Measurements from ENCODE around the gene PTPRN2.
"Not testable (repeated sequence)": the region's sequence is repeated elsewhere in the genome, so short reads cannot be mapped to it uniquely, and the experiment has no call there.

The PTPRN2 gene

GRCh38 chr7:158518980-158519632, 68.5 kb downstream of the PTPRN2 start:
- no peak for DNase-seq (ENCODE audit: low spot score)

DNA sequence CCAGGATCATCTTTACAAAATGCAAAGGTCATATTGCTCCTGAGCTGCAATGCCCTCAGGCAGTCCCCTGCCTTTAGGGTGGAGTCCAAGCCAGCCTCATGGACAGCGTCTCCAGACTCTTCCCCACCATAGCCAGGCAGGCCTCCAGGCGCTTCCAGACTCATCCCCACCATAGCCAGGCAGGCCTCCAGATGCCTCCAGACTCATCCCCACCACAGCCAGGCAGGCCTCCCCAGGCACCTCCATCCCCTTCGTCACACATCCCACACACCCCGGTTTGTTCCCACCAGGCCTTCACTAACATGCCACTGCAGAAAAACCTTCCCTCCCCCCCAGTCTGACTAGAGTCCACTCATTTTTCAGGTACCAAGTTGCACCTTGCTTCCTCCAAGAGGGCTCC, 70.1 kb downstream of the PTPRN2 start:
- DNase-seq (ENCODE audit: low spot score): no peak

- DNase-seq (ENCODE audit: low spot score): no peak
These were observed 70.6 kb downstream of the PTPRN2 start for GRCh38 chr7:158517072-158517471.

GRCh38 chr7:158516524-158516923, 71.1 kb downstream of the PTPRN2 start:
- DNase-seq (ENCODE audit: low spot score): no peak

GRCh38 chr7:158512869-158513268, 74.8 kb downstream of the PTPRN2 start:
- DNase-seq (ENCODE audit: low spot score): no peak

DNA sequence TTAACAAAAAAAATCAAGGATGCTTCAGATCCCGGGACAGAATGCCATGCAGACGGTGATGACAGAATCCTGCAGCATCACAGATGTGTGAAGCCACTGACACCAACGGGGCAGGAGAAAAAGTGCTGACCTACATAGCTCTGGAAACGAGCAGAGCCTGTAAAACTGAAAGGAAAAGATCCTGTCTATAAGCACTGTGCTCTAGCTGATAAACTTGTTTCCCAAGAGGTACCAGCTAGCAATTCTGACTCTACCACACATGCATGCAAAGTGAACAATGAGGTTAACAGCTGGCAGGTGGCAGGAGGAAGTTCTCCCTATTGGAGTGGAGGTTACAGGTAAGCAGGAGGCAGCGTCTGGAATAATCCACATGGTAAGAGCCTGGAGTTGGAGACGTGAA, 75.6 kb downstream of the PTPRN2 start:
- no peak for DNase-seq (ENCODE audit: low spot score)

DNA sequence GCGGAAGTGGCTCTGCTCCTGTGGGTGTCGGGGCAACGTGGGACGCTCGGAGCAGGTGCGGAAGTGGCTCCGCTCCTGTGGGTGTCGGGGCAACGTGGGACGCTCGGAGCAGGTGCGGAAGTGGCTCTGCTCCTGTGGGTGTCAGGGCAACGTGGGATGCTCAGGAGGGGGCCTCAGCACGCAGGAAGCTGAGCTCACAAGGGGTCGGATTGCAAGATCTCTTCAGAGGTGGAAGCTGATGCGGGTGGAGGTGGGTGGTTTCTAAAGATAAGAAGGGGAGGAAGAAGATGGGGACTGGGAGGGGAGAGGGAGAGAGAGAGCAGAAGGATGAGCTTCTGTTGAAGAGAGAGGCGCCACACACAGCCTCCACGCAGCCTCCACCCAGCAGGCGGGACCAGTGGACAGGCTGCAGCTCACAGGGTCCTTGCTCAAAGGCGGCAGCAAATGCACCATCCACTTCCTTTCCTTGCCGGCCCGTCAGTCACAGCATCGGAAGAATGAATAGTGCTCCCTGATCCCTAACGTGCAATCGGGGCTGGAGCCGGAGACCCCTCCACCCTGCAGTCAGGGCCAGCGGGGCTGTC, 78.7 kb downstream of the PTPRN2 start:
- DNase-seq (ENCODE audit: low spot score): no peak

GRCh38 chr7:158508321-158508720, 79.3 kb downstream of the PTPRN2 start:
- DNase-seq (ENCODE audit: low spot score): not testable (repeated sequence)

DNA sequence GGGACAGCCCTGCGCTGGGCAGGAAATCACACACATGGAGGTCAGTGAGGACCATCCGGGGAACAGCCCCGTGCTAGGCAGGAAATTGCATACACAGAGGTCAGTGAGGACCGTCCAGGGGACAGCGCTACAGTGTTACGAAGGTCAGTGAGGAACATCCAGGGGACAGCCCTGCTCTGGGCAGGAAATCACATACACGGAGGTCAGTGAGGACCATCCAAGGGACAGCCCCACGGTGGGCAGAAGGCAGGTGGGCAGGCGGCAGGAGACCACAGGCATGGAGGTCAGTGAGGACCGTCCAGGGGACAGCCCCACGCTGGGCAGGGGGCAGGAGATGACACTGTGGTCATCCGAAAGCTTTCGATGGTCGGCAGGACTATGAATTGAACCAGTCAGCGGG, 79.7 kb downstream of the PTPRN2 start:
- no peak for DNase-seq (ENCODE audit: low spot score)

GRCh38 chr7:158507175-158507574, 80.4 kb downstream of the PTPRN2 start:
- DNase-seq (ENCODE audit: low spot score): not testable (repeated sequence)

DNA sequence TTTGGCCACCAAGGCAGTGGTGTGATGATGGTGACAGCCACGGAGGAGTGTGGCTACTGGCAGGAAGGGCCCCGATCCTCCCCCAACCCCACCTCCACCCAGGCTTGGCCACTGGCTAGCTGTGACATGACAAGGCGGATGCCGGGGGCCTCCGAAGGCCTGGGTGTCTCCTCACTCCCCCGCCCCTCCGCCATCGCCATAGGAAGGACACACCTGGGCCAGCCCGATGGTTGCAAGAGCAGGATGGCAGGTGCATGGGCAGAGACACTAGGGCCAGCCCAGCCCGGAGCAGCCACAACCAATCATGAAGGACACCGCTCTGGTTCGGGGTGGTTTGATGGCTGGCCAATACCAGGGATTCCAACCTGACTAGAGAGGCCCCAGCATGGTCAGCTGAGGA, 81.0 kb downstream of the PTPRN2 start:
- no peak for DNase-seq (ENCODE audit: low spot score)

DNA sequence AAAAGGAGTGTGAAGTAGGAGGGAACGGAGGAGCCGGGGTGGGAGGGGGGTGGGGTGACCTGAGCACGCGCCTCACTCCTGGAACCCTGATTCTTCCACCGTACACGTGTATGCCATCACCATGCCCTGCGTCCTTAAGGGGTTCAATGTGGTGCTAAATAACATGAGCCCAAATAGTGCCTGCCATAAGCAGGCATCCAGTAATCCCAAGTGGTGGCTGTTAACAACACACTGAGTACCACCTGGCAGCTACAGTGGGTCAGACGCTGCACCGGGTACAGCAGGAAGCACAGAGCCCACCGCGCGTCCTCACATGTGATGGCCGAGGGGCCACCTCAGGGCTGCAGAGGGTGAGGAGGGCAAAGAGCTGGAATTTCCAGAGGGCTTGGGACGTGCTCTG, 81.9 kb downstream of the PTPRN2 start:
- no peak for DNase-seq (ENCODE audit: low spot score)

DNA sequence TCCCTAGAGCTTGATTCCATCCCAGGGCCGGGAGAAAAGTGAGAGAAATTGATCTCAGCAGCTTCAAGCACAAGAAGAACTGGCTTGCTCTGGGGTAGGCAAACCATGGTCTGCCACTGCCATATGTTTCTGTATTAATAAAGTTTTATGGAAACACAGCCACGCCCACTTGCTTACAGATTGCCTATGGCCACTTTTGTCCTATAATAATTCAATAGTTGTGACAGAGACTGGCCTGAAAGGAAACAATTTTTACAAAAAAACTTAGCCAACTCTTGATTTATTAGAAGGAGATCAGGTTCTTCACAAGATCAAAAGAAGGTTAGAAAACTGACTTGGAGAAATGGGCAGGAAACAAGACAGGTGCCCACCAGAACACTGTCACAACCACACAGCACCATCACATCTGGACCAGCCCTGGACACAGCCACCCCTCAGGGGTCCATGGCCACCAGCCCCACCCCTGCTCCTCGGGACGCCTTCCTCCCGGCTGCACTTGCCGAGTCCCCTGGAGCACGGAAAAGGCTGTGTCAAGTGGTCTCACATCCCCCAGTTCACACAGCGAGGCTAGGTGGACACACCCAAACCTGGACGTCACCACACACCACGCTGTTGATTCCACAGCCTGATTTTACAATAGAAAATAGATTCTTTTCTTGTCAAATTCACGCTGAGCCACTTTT, 85.4 kb downstream of the PTPRN2 start:
- DNase-seq (ENCODE audit: low spot score): no peak

DNA sequence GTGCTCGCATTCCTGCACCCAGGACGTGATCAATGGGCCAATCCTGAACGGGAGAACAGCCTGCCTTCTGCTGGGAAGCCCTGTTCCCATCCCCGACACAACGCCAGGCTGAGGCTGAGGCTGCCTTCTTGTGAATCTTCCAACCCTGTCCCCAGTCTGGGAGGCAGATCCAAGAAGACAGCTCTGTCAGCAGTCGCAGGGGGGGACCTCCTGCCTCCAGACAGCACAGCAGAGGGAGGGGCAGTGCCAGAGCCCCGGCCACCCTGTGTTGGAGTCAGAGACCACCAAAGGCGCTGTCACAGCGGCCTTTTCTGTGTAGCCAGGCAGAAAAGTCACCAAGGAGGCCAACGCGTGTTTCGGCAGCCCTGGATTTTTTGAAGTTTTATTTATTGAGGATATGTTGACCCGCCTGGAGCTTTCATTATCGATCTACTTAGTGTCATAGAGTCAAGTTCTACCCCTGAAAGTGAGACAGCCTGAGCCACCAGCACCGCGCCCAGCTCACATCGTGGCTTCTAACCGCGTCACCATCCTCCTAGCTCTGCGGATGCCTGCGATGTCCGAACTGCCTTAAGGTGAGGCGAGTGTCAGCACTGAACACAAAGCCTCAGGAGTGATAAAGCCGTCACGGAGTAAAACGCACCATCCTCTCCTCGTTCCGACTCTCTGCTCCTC, 86.1 kb downstream of the PTPRN2 start:
- no peak for DNase-seq (ENCODE audit: low spot score)

DNA sequence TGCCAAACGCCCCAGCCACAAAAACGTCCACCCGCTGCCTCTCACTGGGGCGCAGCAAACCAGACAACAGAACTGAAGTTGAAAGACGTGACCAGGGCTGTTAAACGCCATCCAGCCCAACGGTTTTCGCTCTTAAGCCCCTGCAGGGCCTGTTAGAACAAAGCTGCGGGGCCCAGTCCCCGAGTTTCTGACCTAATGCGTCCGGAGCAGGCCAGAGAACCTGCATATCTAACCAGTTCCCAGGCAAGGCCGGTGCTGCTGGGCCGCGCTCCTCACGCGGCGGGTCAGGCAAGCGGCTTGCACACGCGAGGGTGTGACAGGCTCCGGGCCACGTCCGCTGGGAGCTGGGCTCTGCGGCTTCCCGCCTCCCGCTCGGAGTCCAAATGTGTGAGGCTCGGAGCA, 87.0 kb downstream of the PTPRN2 start:
- DNase-seq (ENCODE audit: low spot score): no peak

GRCh38 chr7:158499082-158499455, 88.6 kb downstream of the PTPRN2 start:
- DNase-seq (ENCODE audit: low spot score): no peak

- no peak for DNase-seq (ENCODE audit: low spot score)
These were observed 89.1 kb downstream of the PTPRN2 start for GRCh38 chr7:158498443-158499081.

DNA sequence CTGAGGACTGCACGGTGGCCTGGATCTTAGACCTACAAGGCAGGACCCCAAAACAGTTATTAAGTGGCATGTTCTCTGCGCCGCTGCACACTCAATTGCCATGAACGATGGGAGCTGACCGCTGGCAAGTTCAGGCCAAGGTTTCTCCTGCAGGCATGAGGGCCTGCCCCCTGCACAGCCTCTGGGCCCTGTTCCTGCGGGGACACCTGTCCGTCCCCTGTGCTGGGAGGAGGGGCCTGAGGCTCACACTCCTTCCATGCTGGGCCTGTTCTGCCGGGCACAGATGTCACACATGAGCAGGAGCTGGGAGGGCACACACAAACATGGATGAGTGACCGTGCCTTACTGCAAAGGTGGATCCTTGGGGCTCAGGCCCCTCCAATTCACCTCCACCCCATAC, 90.0 kb downstream of the PTPRN2 start:
- no peak for DNase-seq (ENCODE audit: low spot score)

- peak; percentile 77 for DNase-seq (ENCODE audit: low spot score)
These were observed 91.8 kb downstream of the PTPRN2 start for GRCh38 chr7:158495786-158496185.

DNA sequence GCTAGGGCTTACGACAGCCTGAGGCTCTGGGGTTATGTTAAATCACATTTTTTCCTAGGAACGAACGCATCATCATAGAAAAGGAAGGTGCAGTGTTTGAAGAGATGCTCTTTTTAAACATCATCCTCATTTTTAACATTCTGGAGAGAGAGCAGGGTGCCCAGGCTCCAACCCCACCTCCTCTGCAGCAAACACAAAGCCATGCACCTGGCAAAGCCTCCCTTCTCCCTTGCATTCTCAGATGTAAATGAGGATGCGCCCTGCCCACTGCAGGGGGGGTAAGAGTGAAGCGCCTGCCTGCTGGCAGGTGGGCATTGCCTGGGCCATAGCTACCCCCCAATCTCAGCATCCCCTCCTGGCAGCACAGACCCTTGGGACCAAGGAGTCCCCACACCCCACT, 92.4 kb downstream of the PTPRN2 start:
- DNase-seq (ENCODE audit: low spot score): no peak

DNA sequence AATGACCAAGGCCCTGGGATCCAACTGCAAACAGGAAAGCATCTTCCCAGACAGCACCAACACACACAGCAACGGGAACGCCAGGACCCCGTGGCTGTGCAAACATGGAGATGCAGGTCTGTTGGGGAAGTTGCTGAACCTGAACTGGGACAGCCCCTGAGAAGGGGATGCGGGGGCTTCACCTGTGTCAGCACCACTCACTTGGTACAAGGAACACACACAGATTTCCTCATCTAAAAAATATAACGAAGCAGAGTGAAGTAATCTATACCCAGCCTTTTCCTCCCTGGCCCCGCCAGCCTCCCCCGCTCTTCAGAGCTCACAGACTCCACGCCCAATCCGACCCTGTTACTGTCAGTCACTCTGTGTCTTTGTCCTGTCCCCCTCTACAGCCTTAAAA, 93.0 kb downstream of the PTPRN2 start:
- DNase-seq (ENCODE audit: low spot score): no peak

GRCh38 chr7:158494162-158494586, 93.4 kb downstream of the PTPRN2 start:
- DNase-seq (ENCODE audit: low spot score): peak; percentile 29
